H9 (cell line): ENCODE data around the gene ZFP36L1. TPM values are rescaled to one million over a fixed set of nuclear protein-coding genes. Genes with fewer than 3 reads are reported as not detected.
A peak's percentile ranks its signal among the peaks of the same experiment; 100 is the strongest.

Experiments used
- DNase-seq: peaks from one replicate; pipeline ENCODE4 v3.0.0-alpha.2; 2017
- H2AFZ ChIP-seq: one replicate; pipeline ENCODE4 v1.6.1; 2013; ENCODE audit warnings: mild to moderate bottlenecking, low read length, control low read depth, moderate library complexity
- H2AK5ac ChIP-seq: 2 replicates; pipeline ENCODE4 v1.6.1; 2013; ENCODE audit warnings: low read length, control low read depth, mixed read lengths; ENCODE audit not compliant: insufficient read length
- H2BK120ac ChIP-seq: one replicate; pipeline ENCODE4 v1.6.1; 2013; ENCODE audit warnings: low read depth, mild to moderate bottlenecking, low read length, control low read depth, inconsistent platforms; ENCODE audit not compliant: poor library complexity, severe bottlenecking
- H2BK12ac ChIP-seq: 2 replicates; pipeline ENCODE4 v1.6.1; 2013; ENCODE audit warnings: low read length, control low read depth, mixed read lengths, low read depth; ENCODE audit not compliant: insufficient read length
- H2BK15ac ChIP-seq: 2 replicates; pipeline ENCODE4 v1.6.1; 2013; ENCODE audit warnings: low read depth, low read length, control low read depth
- H2BK20ac ChIP-seq: one replicate; pipeline ENCODE4 v1.6.1; 2013; ENCODE audit warnings: low read depth, mild to moderate bottlenecking, low read length, control low read depth, inconsistent platforms; ENCODE audit not compliant: poor library complexity, severe bottlenecking
- H2BK5ac ChIP-seq: 2 replicates; pipeline ENCODE4 v1.6.1; 2013; ENCODE audit warnings: low read length, control low read depth, mixed read lengths; ENCODE audit not compliant: insufficient read length
- H3K14ac ChIP-seq: 2 replicates; pipeline ENCODE4 v1.6.1; 2013; ENCODE audit warnings: low read length, control low read depth; ENCODE audit not compliant: insufficient read depth
- H3K18ac ChIP-seq: 2 replicates; pipeline ENCODE4 v1.6.1; 2013; ENCODE audit warnings: low read depth, mild to moderate bottlenecking, mixed read lengths, low read length, control low read depth; ENCODE audit not compliant: insufficient read length
- H3K23ac ChIP-seq: 2 replicates; pipeline ENCODE4 v1.6.1; 2013; ENCODE audit warnings: low read length, control low read depth, mixed read lengths, low read depth; ENCODE audit not compliant: insufficient read length
- H3K23me2 ChIP-seq: 2 replicates; pipeline ENCODE4 v1.6.1; 2013; ENCODE audit warnings: low read depth, mild to moderate bottlenecking, mixed read lengths, low read length, control low read depth; ENCODE audit not compliant: insufficient read length, poor library complexity, severe bottlenecking
- H3K27ac ChIP-seq: 2 replicates; pipeline ENCODE4 v1.5.1; 2013; ENCODE audit warnings: low read length, control low read depth, mixed read lengths, low read depth; ENCODE audit not compliant: insufficient read length
- H3K27me3 ChIP-seq: 2 replicates; pipeline ENCODE4 v1.6.1; 2013; ENCODE audit warnings: low read length, control low read depth, inconsistent platforms; ENCODE audit not compliant: insufficient read depth
- H3K4ac ChIP-seq: 2 replicates; pipeline ENCODE4 v1.6.1; 2013; ENCODE audit warnings: low read depth, mild to moderate bottlenecking, control low read depth, inconsistent platforms, low read length, moderate library complexity
- H3K4me1 ChIP-seq: 2 replicates; pipeline ENCODE4 v1.6.1; 2013; ENCODE audit warnings: low read length, control low read depth, inconsistent platforms; ENCODE audit not compliant: insufficient read depth
- H3K4me2 ChIP-seq: 2 replicates; pipeline ENCODE4 v1.6.1; 2013; ENCODE audit warnings: low read length, control low read depth, mixed read lengths; ENCODE audit not compliant: insufficient read length, insufficient read depth
- H3K56ac ChIP-seq: 2 replicates; pipeline ENCODE4 v1.6.1; 2013; ENCODE audit warnings: low read depth, mild to moderate bottlenecking, mixed read lengths, low read length, control low read depth; ENCODE audit not compliant: insufficient read length
- H3K79me1 ChIP-seq: 2 replicates; pipeline ENCODE4 v1.6.1; 2013; ENCODE audit warnings: low read depth, mild to moderate bottlenecking, moderate library complexity, low read length, control low read depth, inconsistent platforms; ENCODE audit not compliant: insufficient read depth, poor library complexity, severe bottlenecking
- H3K79me2 ChIP-seq: 2 replicates; pipeline ENCODE4 v1.6.1; 2013; ENCODE audit warnings: low read length, control low read depth, inconsistent platforms; ENCODE audit not compliant: insufficient read depth
- H3K9ac ChIP-seq: 2 replicates; pipeline ENCODE4 v1.6.1; 2013; ENCODE audit warnings: low read length, control low read depth, mixed read lengths; ENCODE audit not compliant: insufficient read length; ENCODE audit errors: extremely low read depth
- H3K9me3 ChIP-seq: one replicate; pipeline ENCODE4 v1.6.1; 2013; ENCODE audit warnings: low read depth, low read length, inconsistent platforms; ENCODE audit not compliant: control insufficient read depth
- H3T11ph ChIP-seq: one replicate; pipeline ENCODE4 v1.6.1; 2013; ENCODE audit warnings: mild to moderate bottlenecking, low read length, control low read depth, inconsistent platforms
- H4K20me1 ChIP-seq: one replicate; pipeline ENCODE4 v1.6.1; 2013; ENCODE audit not compliant: control insufficient read depth, insufficient read length, insufficient read depth
- H4K5ac ChIP-seq: 2 replicates; pipeline ENCODE4 v1.6.1; 2013; ENCODE audit warnings: low read depth, mild to moderate bottlenecking, mixed read lengths, low read length, control low read depth; ENCODE audit not compliant: insufficient read length
- H4K8ac ChIP-seq: replicated peaks from 2 replicates; pipeline ENCODE4 v1.6.1; 2013; ENCODE audit warnings: low read length, control low read depth, mixed read lengths, low read depth; ENCODE audit not compliant: insufficient read length
- H4K91ac ChIP-seq: 2 replicates; pipeline ENCODE4 v1.6.1; 2013; ENCODE audit warnings: low read depth, mild to moderate bottlenecking, moderate library complexity, mixed read lengths, low read length, control low read depth; ENCODE audit not compliant: insufficient read length
- H3K27ac Mint-ChIP-seq, 3 experiments: 2 replicates in 2 of 3; 3 replicates in 1 of 3; pipeline ENCODE4 v1.8.0; 2020 to 2021; ENCODE audit warnings: mixed read lengths in 3 of 3, mild to moderate bottlenecking in 1 of 3, moderate library complexity in 1 of 3
- H3K27me3 Mint-ChIP-seq: 2 replicates; pipeline ENCODE4 v1.8.0; 2021; ENCODE audit warnings: low read depth, mild to moderate bottlenecking, moderate library complexity, mixed read lengths
- H3K36me3 Mint-ChIP-seq, 3 experiments: 2 replicates in 2 of 3; 3 replicates in 1 of 3; pipeline ENCODE4 v1.8.0; 2020 to 2021; ENCODE audit warnings: low read depth in 3 of 3, mixed read lengths in 3 of 3; ENCODE audit not compliant: insufficient read depth in 1 of 3
- H3K4me1 Mint-ChIP-seq, 2 experiments: 2 replicates each; pipeline ENCODE4 v1.8.0; 2020; ENCODE audit warnings: mixed read lengths in 2 of 2
- H3K4me3 Mint-ChIP-seq, 2 experiments: 2 replicates in 1 of 2; 3 replicates in 1 of 2; pipeline ENCODE4 v1.8.0; 2020 to 2021; ENCODE audit warnings: mild to moderate bottlenecking in 2 of 2, mixed read lengths in 2 of 2, moderate library complexity in 1 of 2
- H3K9me3 Mint-ChIP-seq, 2 experiments: 2 replicates in 1 of 2; 3 replicates in 1 of 2; pipeline ENCODE4 v1.8.0; 2020; ENCODE audit warnings: mild to moderate bottlenecking in 2 of 2, mixed read lengths in 2 of 2, moderate library complexity in 1 of 2
- CTCF ChIP-seq: fragments of 200-600 bp; sonication (generic); conservative IDR thresholded peaks from 3 replicates; pipeline ENCODE4 v1.8.0; 2021; ENCODE audit warnings: antibody characterized with exemption, mild to moderate bottlenecking
- WGBS: extraction: QIAGEN DNeasy Blood & Tissue Kit; methylation state at CpG from one replicate; pipeline ENCODE4 v1.1.7; 2013; ENCODE audit warnings: missing lambda C conversion rate, low lambda C conversion rate, mixed read lengths; ENCODE audit not compliant: insufficient read length; ENCODE audit errors: extremely low coverage; 5-methylcytosine and 5-hydroxymethylcytosine counted together
- total RNA-seq: library from RNA; stranded (reverse); gene quantifications from 2 replicates; pipeline ENCODE4 v1.2.1, GENCODE V29; 2021

ZFP36L1 gene
- total RNA-seq, 1 experiment from 2014 or later: 109 TPM

- Histone ChIP-seq H3K4me2 (peak overlapping the region; percentile 89), H4K5ac (no peak overlapping the region), H3K18ac (no peak overlapping the region), H3K4me1 (peaks cover 3% of the 10 kb centered on the region; the same call in 1 of the 2 replicates), H3K23me2 (peaks cover 16% of the 10 kb centered on the region), H3K14ac (no peak overlapping the region), H4K91ac (no peak overlapping the region), H3K27me3 (no peaks in the 10 kb centered on the region), H2BK5ac (no peak overlapping the region), H2AFZ (no peak overlapping the region), H3K27ac (peak overlapping the region; percentile 93), H3K4ac (no peak overlapping the region), H4K20me1 (no peaks in the 10 kb centered on the region), H2AK5ac (no peak overlapping the region), H3T11ph (no peak overlapping the region), H3K9ac (peak overlapping the region; percentile 95), H2BK20ac (no peak overlapping the region), H2BK15ac (no peak overlapping the region), H3K79me1 (no peaks in the 10 kb centered on the region), H2BK12ac (no peak overlapping the region), H2BK120ac (no peak overlapping the region), H3K79me2 (peaks cover 16% of the 10 kb centered on the region; the same call in 1 of the 2 replicates), H3K56ac (no peak overlapping the region), H4K8ac (no peak overlapping the region), H3K23ac (no peak overlapping the region), H3K9me3 (no peaks in the 10 kb centered on the region)
- Mint-ChIP-seq H3K4me1 (peaks cover 40 to 42% of the 10 kb centered on the region in 2 experiments), H3K27ac (peak overlapping the region; percentile 99 to 100 (median 99)), H3K9me3 (peaks cover 28 to 29% of the 10 kb centered on the region in 2 experiments), H3K36me3 (peaks cover 18 to 26% (median 20%) of the 10 kb centered on the region in 3 experiments), H3K27me3 (peaks cover 4% of the 10 kb centered on the region), H3K4me3 (peak overlapping the region; percentile 95 to 99)
- WGBS: no CpG with 5 or more reads among the region's 5 CpGs
- no peak for DNase-seq
- no peak for TF ChIP-seq CTCF
Observed at GRCh38 chr14:68796418-68797101, 3.7 kb upstream of the ZFP36L1 start.
